ENCODE results near the gene PITX2. TPM values are rescaled to one million over a fixed set of nuclear protein-coding genes. Genes with fewer than 3 reads are reported as not detected.

The PITX2 gene
- total and polyA plus RNA-seq, 2 experiments from 2014 or later, result 4.3 to 5.6 TPM

DNA sequence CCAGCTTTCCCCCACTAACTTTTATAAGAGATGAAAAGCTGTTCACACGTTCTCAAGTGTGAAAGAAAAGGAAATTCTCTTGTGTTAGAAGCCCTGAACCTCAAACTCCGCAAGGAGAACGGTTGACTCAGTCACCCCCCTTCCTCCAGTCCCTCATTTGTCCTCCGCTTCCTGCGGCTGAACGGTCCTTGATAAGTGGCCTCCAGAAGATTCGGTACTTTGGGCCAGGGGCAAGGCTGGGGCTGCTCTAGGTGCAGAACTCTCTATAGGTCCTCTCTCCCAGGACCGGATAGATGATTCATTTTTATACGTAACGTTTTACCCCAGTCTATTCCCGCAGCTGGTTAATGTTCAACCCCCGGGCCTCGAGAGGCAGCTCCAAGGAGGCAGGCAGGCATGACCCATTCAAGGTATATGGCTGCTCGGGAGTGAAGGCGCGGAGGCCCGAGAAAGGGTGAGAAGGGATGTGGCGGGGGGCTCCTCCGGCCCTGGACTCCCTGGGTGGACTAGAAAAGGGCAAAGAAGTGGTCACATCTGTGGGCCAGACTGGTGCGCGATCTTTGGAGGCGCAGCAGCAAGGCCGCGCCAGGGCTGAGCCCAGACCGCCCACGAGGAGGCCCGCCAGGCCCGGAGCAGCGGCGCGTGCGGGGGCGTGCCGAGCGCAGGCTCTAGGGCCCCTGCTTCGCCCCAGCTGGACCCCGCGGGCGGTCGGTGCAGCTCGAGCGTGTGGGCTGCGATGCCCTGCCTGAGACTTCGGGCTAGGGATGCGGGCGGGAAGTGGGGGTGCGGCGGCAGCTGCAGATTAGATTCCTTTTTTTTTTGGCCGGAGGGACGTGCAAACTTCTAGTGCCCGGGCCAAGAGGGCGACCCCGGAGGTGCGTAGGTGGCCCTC lies 11.7 kb downstream of the PITX2 start:
- WGBS, 2 experiments (ENCODE audit: low coverage in 1 of 2, low lambda C conversion rate in 2 of 2, missing lambda C conversion rate in 2 of 2), result 32 to 35% methylated on average over 48 to 50 of the region's 54 CpGs
- in situ Hi-C loops (cut with MboI), result no loop called here
- Histone ChIP-seq H3K36me3 (ENCODE audit: low read depth) (no peaks in the 10 kb centered on the region), H3K4me2 (ENCODE audit: unreplicated experiment) (peak overlapping the region; percentile 85), H3K9me3 (ENCODE audit: low read depth) (no peaks in the 10 kb centered on the region), H3K4me3 (peak overlapping the region; percentile 67), H3K4me1 (ENCODE audit: insufficient read depth) (no peaks in the 10 kb centered on the region), H3K27me3 (replicated peaks; ENCODE audit: insufficient read depth) (peaks cover 12% of the 10 kb centered on the region; the same call in 1 of the 2 replicates), H3K27ac (no peak overlapping the region), H3K79me2 (ENCODE audit: insufficient read depth) (no peaks in the 10 kb centered on the region), H4K20me1 (ENCODE audit: insufficient read depth) (no peaks in the 10 kb centered on the region), H3K9ac (0 out of 2 replicates have a peak overlapping the region, but pooled peaks have one; percentile 5), H3F3A (ENCODE audit: insufficient read depth) (no peaks in the 10 kb centered on the region), H2AFZ (peak overlapping the region; percentile 77), H3K9me2 (ENCODE audit: insufficient read depth) (no peaks in the 10 kb centered on the region)
- TF ChIP-seq EZH2 (IDR thresholded peaks at IDR 0.05; ENCODE audit: insufficient read depth, poor library complexity, severe bottlenecking) (no peak), EZH2phosphoT487 (IDR thresholded peaks at IDR 0.05; ENCODE audit: insufficient read depth, low read depth) (no peak)
- peak; percentile 64 for DNase-seq

- no peak overlapping the region for H3K4me3 ChIP-seq
- H3K4me2 ChIP-seq (ENCODE audit: unreplicated experiment), result no peak overlapping the region
- H3K27me3 ChIP-seq (replicated peaks; ENCODE audit: insufficient read depth), result peaks cover 12% of the 10 kb centered on the region; the same call in 1 of the 2 replicates
- H3K36me3 ChIP-seq (ENCODE audit: low read depth), result no peaks in the 10 kb centered on the region
- H3K27ac ChIP-seq, result no peak overlapping the region
- no peak for TF ChIP-seq EZH2phosphoT487 (IDR thresholded peaks at IDR 0.05; ENCODE audit: insufficient read depth, low read depth)
- TF ChIP-seq EZH2 (IDR thresholded peaks at IDR 0.05; ENCODE audit: insufficient read depth, poor library complexity, severe bottlenecking), result no peak
- no peaks in the 10 kb centered on the region for H3K9me3 ChIP-seq (ENCODE audit: low read depth)
- no peaks in the 10 kb centered on the region for H3K9me2 ChIP-seq (ENCODE audit: insufficient read depth)
- no peaks in the 10 kb centered on the region for H4K20me1 ChIP-seq (ENCODE audit: insufficient read depth)
- no peak for DNase-seq
- H3F3A ChIP-seq (ENCODE audit: insufficient read depth), result no peaks in the 10 kb centered on the region
- no peaks in the 10 kb centered on the region for H3K79me2 ChIP-seq (ENCODE audit: insufficient read depth)
- no peak overlapping the region for H2AFZ ChIP-seq
- 88% methylated on average over 18 to 20 of the region's 20 CpGs for WGBS, 2 experiments (ENCODE audit: low coverage in 1 of 2, low lambda C conversion rate in 2 of 2, missing lambda C conversion rate in 2 of 2)
- in situ Hi-C loops (cut with MboI), result no loop called here
- no peak overlapping the region for H3K9ac ChIP-seq
- no peaks in the 10 kb centered on the region for H3K4me1 ChIP-seq (ENCODE audit: insufficient read depth)
Measured at GRCh38 chr4:110610620-110610939, 12.3 kb downstream of the PITX2 start.

DNA sequence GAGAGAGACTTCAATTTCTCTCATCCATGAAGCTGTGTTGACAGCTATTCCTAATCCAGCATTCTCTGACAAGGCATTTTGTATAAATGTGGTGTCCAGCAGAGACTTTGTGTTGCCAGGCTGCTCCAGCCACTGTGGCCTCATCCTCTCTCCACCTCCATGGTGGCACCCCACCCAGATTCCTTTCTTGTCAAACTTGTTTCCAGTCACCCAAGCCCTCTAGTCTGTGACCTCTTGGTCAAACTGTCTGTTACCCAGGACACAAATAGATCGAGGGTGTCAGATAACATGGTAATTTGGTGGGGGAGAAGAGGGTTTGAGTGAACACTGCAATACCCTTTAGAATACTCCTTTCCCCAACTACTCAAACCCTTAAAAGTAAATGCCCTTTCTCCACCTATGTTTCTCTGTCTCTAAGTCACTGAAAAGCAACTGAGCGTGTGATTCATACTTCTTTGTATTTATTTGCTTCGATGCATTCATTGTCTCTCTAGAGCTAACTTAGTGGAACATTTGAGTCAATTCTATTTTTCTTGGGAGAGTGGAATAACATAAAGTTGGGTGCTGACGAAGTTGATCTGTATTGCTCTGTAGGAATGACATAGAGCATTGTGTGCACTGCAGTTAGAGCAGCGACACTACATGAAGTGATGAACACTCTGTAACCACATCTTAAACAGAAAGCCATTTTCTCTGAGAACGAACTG lies 13.7 kb downstream of the PITX2 start:
- TF ChIP-seq EZH2phosphoT487 (IDR thresholded peaks at IDR 0.05; ENCODE audit: insufficient read depth, low read depth) (no peak), EZH2 (IDR thresholded peaks at IDR 0.05; ENCODE audit: insufficient read depth, poor library complexity, severe bottlenecking) (no peak)
- H3K4me1 ChIP-seq (ENCODE audit: insufficient read depth), result no peaks in the 10 kb centered on the region
- H3K9ac ChIP-seq, result no peak overlapping the region
- H3F3A ChIP-seq (ENCODE audit: insufficient read depth), result no peaks in the 10 kb centered on the region
- no peaks in the 10 kb centered on the region for H3K36me3 ChIP-seq (ENCODE audit: low read depth)
- peaks cover 12% of the 10 kb centered on the region; the same call in 1 of the 2 replicates for H3K27me3 ChIP-seq (replicated peaks; ENCODE audit: insufficient read depth)
- H2AFZ ChIP-seq, result no peak overlapping the region
- H3K27ac ChIP-seq, result no peak overlapping the region
- 68% methylated on average over 6 of the region's 6 CpGs for WGBS, 2 experiments (ENCODE audit: low coverage in 1 of 2, low lambda C conversion rate in 2 of 2, missing lambda C conversion rate in 2 of 2)
- H3K79me2 ChIP-seq (ENCODE audit: insufficient read depth), result no peaks in the 10 kb centered on the region
- in situ Hi-C loops (cut with MboI), result no loop called here
- no peak overlapping the region for H3K4me3 ChIP-seq
- DNase-seq, result peak; percentile 8
- H3K9me3 ChIP-seq (ENCODE audit: low read depth), result no peaks in the 10 kb centered on the region
- no peak overlapping the region for H3K4me2 ChIP-seq (ENCODE audit: unreplicated experiment)
- no peaks in the 10 kb centered on the region for H4K20me1 ChIP-seq (ENCODE audit: insufficient read depth)
- H3K9me2 ChIP-seq (ENCODE audit: insufficient read depth), result no peaks in the 10 kb centered on the region

- Histone ChIP-seq H3F3A (ENCODE audit: insufficient read depth) (no peaks in the 10 kb centered on the region), H3K27ac (no peak overlapping the region), H3K4me1 (ENCODE audit: insufficient read depth) (no peaks in the 10 kb centered on the region), H3K27me3 (replicated peaks; ENCODE audit: insufficient read depth) (peaks cover 3% of the 10 kb centered on the region; the same call in 1 of the 2 replicates), H4K20me1 (ENCODE audit: insufficient read depth) (no peaks in the 10 kb centered on the region), H3K36me3 (ENCODE audit: low read depth) (no peaks in the 10 kb centered on the region), H3K4me2 (ENCODE audit: unreplicated experiment) (no peak overlapping the region), H3K9me3 (ENCODE audit: low read depth) (no peaks in the 10 kb centered on the region), H3K9ac (no peak overlapping the region), H3K9me2 (ENCODE audit: insufficient read depth) (no peaks in the 10 kb centered on the region), H3K4me3 (no peak overlapping the region), H2AFZ (no peak overlapping the region), H3K79me2 (ENCODE audit: insufficient read depth) (no peaks in the 10 kb centered on the region)
- no peak for DNase-seq
- TF ChIP-seq EZH2 (IDR thresholded peaks at IDR 0.05; ENCODE audit: insufficient read depth, poor library complexity, severe bottlenecking) (no peak), EZH2phosphoT487 (IDR thresholded peaks at IDR 0.05; ENCODE audit: insufficient read depth, low read depth) (no peak)
- in situ Hi-C loops (cut with MboI), result no loop called here
- 85 to 90% methylated on average over 1 of the region's 1 CpG for WGBS, 2 experiments (ENCODE audit: low coverage in 1 of 2, low lambda C conversion rate in 2 of 2, missing lambda C conversion rate in 2 of 2)
Measured at GRCh38 chr4:110605077-110605476, 17.8 kb downstream of the PITX2 start.
